ENCODE results near the gene PEX11G.
"Not testable (repeated sequence)": the region's sequence is repeated elsewhere in the genome, so short reads cannot be mapped to it uniquely, and the experiment has no call there.

PEX11G gene

GRCh38 chr19:7469669-7470285, 19.1 kb downstream of the PEX11G start:
- DNase-seq (ENCODE audit: low read depth in 1 of 2, low spot score in 1 of 2), result no peak

GRCh38 chr19:7468840-7469239, 20.0 kb downstream of the PEX11G start:
- no peak for DNase-seq (ENCODE audit: low read depth in 1 of 2, low spot score in 1 of 2)

GRCh38 chr19:7467009-7467989, 21.5 kb downstream of the PEX11G start:
- no peak for DNase-seq (ENCODE audit: low read depth in 1 of 2, low spot score in 1 of 2)

GRCh38 chr19:7463575-7463974, 25.3 kb downstream of the PEX11G start:
- no peak for DNase-seq (ENCODE audit: low read depth in 1 of 2, low spot score in 1 of 2)

- no peak for DNase-seq (ENCODE audit: low read depth in 1 of 2, low spot score in 1 of 2)
These were observed 26.8 kb downstream of the PEX11G start for GRCh38 chr19:7461841-7462629.

GRCh38 chr19:7460562-7460966, 28.3 kb downstream of the PEX11G start:
- DNase-seq (ENCODE audit: low read depth in 1 of 2, low spot score in 1 of 2), result no peak

GRCh38 chr19:7459773-7460172, 29.1 kb downstream of the PEX11G start:
- DNase-seq (ENCODE audit: low read depth in 1 of 2, low spot score in 1 of 2), result no peak

- no peak for DNase-seq (ENCODE audit: low read depth in 1 of 2, low spot score in 1 of 2)
These were observed 30.2 kb downstream of the PEX11G start for GRCh38 chr19:7458675-7459074.

GRCh38 chr19:7456964-7457541, 31.8 kb downstream of the PEX11G start:
- DNase-seq (ENCODE audit: low read depth in 1 of 2, low spot score in 1 of 2), result no peak

- no peak for DNase-seq (ENCODE audit: low read depth in 1 of 2, low spot score in 1 of 2)
These were observed 33.1 kb downstream of the PEX11G start for GRCh38 chr19:7455600-7456296.

GRCh38 chr19:7454998-7455397, 33.8 kb downstream of the PEX11G start:
- no peak for DNase-seq (ENCODE audit: low read depth in 1 of 2, low spot score in 1 of 2)

GRCh38 chr19:7450243-7451223, 38.3 kb downstream of the PEX11G start:
- DNase-seq (ENCODE audit: low read depth in 1 of 2, low spot score in 1 of 2), result no peak

GRCh38 chr19:7449391-7450070, 39.3 kb downstream of the PEX11G start:
- not testable (repeated sequence) for DNase-seq (ENCODE audit: low read depth in 1 of 2, low spot score in 1 of 2)

GRCh38 chr19:7447648-7448047, 41.2 kb downstream of the PEX11G start:
- no peak for DNase-seq (ENCODE audit: low read depth in 1 of 2, low spot score in 1 of 2)

- no peak for DNase-seq (ENCODE audit: low read depth in 1 of 2, low spot score in 1 of 2)
These were observed 43.7 kb downstream of the PEX11G start for GRCh38 chr19:7445104-7445503.

- DNase-seq (ENCODE audit: low read depth in 1 of 2, low spot score in 1 of 2), result no peak
These were observed 44.8 kb downstream of the PEX11G start for GRCh38 chr19:7444042-7444441.

GRCh38 chr19:7442423-7442822, 46.4 kb downstream of the PEX11G start:
- no peak for DNase-seq (ENCODE audit: low read depth in 1 of 2, low spot score in 1 of 2)

GRCh38 chr19:7441468-7442146, 47.2 kb downstream of the PEX11G start:
- no peak for DNase-seq (ENCODE audit: low read depth in 1 of 2, low spot score in 1 of 2)
